ENCODE results near the gene POLA1. TPM values are rescaled to one million over a fixed set of nuclear protein-coding genes. Genes with fewer than 3 reads are reported as not detected.

POLA1 gene
- total RNA-seq, 2 experiments from 2014 or later = 36.9 to 37.0 TPM

- Mint-ChIP-seq H3K4me3 (no peak overlapping the region), H3K27ac (no peak overlapping the region), H3K9me3 (no peaks in the 10 kb centered on the region), H3K4me1 (peaks cover 13% of the 10 kb centered on the region), H3K27me3 (no peaks in the 10 kb centered on the region), H3K36me3 (ENCODE audit: low read depth) (no peaks in the 10 kb centered on the region)
- ChIA-PET CTCF (no interaction called here), POLR2A (no interaction called here)
- no peak for DNase-seq
Observed at GRCh38 chrX:24945009-24945408, 251.3 kb downstream of the POLA1 start.

GRCh38 chrX:24946369-24946768, 252.7 kb downstream of the POLA1 start:
- Mint-ChIP-seq H3K27ac (no peak overlapping the region), H3K9me3 (no peaks in the 10 kb centered on the region), H3K4me3 (no peak overlapping the region), H3K36me3 (ENCODE audit: low read depth) (no peaks in the 10 kb centered on the region), H3K27me3 (no peaks in the 10 kb centered on the region), H3K4me1 (peaks cover 13% of the 10 kb centered on the region)
- DNase-seq = no peak
- CTCF ChIA-PET = no interaction called here
- POLR2A ChIA-PET = no interaction called here

GRCh38 chrX:24954732-24955131, 261.0 kb downstream of the POLA1 start:
- Mint-ChIP-seq H3K9me3 (no peaks in the 10 kb centered on the region), H3K27me3 (no peaks in the 10 kb centered on the region), H3K36me3 (ENCODE audit: low read depth) (peaks cover 5% of the 10 kb centered on the region), H3K27ac (no peak overlapping the region), H3K4me3 (no peak overlapping the region), H3K4me1 (peaks cover 3% of the 10 kb centered on the region)
- ChIA-PET CTCF (interaction anchor here (0.6 kb wide), 2 partner anchors 12 to 24 kb away, joined by 4 to 6 read pairs; no protein-coding TSS in a partner anchor), POLR2A (no interaction called here)
- DNase-seq = no peak

- H3K4me1 Mint-ChIP-seq = peaks cover 3% of the 10 kb centered on the region
- no peak overlapping the region for H3K27ac Mint-ChIP-seq
- DNase-seq = no peak
- H3K9me3 Mint-ChIP-seq = no peaks in the 10 kb centered on the region
- ChIA-PET CTCF (interaction anchor here (0.5 to 1.4 kb wide), 3 partner anchors 12 to 857 kb away, joined by 3 to 4 read pairs (median 3); no protein-coding TSS in a partner anchor), POLR2A (no interaction called here)
- peaks cover 5% of the 10 kb centered on the region for H3K36me3 Mint-ChIP-seq (ENCODE audit: low read depth)
- no peak overlapping the region for H3K4me3 Mint-ChIP-seq
- no peaks in the 10 kb centered on the region for H3K27me3 Mint-ChIP-seq
Observed at GRCh38 chrX:24955372-24955930, 261.7 kb downstream of the POLA1 start.

GRCh38 chrX:24956828-24957227, 263.1 kb downstream of the POLA1 start:
- ChIA-PET CTCF (interaction anchor here (1.4 kb wide), 1 partner anchor 11 kb away, joined by 3 read pairs; no protein-coding TSS in a partner anchor), POLR2A (no interaction called here)
- no peaks in the 10 kb centered on the region for H3K27me3 Mint-ChIP-seq
- no peak overlapping the region for H3K27ac Mint-ChIP-seq
- DNase-seq = no peak
- H3K4me1 Mint-ChIP-seq = peaks cover 3% of the 10 kb centered on the region
- H3K9me3 Mint-ChIP-seq = no peaks in the 10 kb centered on the region
- no peak overlapping the region for H3K4me3 Mint-ChIP-seq
- peaks cover 5% of the 10 kb centered on the region for H3K36me3 Mint-ChIP-seq (ENCODE audit: low read depth)

GRCh38 chrX:24961809-24962208, 268.1 kb downstream of the POLA1 start:
- H3K9me3 Mint-ChIP-seq = no peaks in the 10 kb centered on the region
- ChIA-PET CTCF (no interaction called here), POLR2A (no interaction called here)
- peaks cover 5% of the 10 kb centered on the region for H3K36me3 Mint-ChIP-seq (ENCODE audit: low read depth)
- no peak for DNase-seq
- no peaks in the 10 kb centered on the region for H3K27me3 Mint-ChIP-seq
- H3K27ac Mint-ChIP-seq = no peak overlapping the region
- H3K4me1 Mint-ChIP-seq = no peaks in the 10 kb centered on the region
- H3K4me3 Mint-ChIP-seq = no peak overlapping the region

- H3K27me3 Mint-ChIP-seq = no peaks in the 10 kb centered on the region
- no peaks in the 10 kb centered on the region for H3K4me1 Mint-ChIP-seq
- POLR2A ChIA-PET = no interaction called here
Observed at GRCh38 chrX:24963823-24964222, 270.1 kb downstream of the POLA1 start.

GRCh38 chrX:24965372-24965771, 271.7 kb downstream of the POLA1 start:
- Mint-ChIP-seq H3K4me3 (no peak overlapping the region), H3K27ac (no peak overlapping the region), H3K36me3 (ENCODE audit: low read depth) (peaks cover 6% of the 10 kb centered on the region), H3K4me1 (no peaks in the 10 kb centered on the region), H3K9me3 (no peaks in the 10 kb centered on the region), H3K27me3 (no peaks in the 10 kb centered on the region)
- ChIA-PET POLR2A (no interaction called here), CTCF (no interaction called here)
- DNase-seq = no peak

More at GRCh38 chrX:24963823-24964222, 270.1 kb downstream of the POLA1 start:
- Mint-ChIP-seq H3K36me3 (ENCODE audit: low read depth) (peaks cover 2% of the 10 kb centered on the region), H3K27ac (no peak overlapping the region), H3K4me3 (no peak overlapping the region), H3K9me3 (no peaks in the 10 kb centered on the region)
- no peak for DNase-seq
- CTCF ChIA-PET = no interaction called here

- H3K27ac Mint-ChIP-seq = no peak overlapping the region
- no peak for DNase-seq
- ChIA-PET POLR2A (no interaction called here), CTCF (no interaction called here)
- no peaks in the 10 kb centered on the region for H3K9me3 Mint-ChIP-seq
- H3K27me3 Mint-ChIP-seq = no peaks in the 10 kb centered on the region
- peaks cover 6% of the 10 kb centered on the region for H3K36me3 Mint-ChIP-seq (ENCODE audit: low read depth)
- H3K4me3 Mint-ChIP-seq = no peak overlapping the region
- H3K4me1 Mint-ChIP-seq = no peaks in the 10 kb centered on the region
Observed at GRCh38 chrX:24969812-24970211, 276.1 kb downstream of the POLA1 start.

- DNase-seq = no peak
- H3K4me1 Mint-ChIP-seq = no peaks in the 10 kb centered on the region
- H3K4me3 Mint-ChIP-seq = no peak overlapping the region
- CTCF ChIA-PET = interaction anchor here (0.6 kb wide), 1 partner anchor 24 kb away, joined by 6 read pairs; no protein-coding TSS in a partner anchor
- no peak overlapping the region for H3K27ac Mint-ChIP-seq
- POLR2A ChIA-PET = no interaction called here
- H3K27me3 Mint-ChIP-seq = no peaks in the 10 kb centered on the region
- peaks cover 4% of the 10 kb centered on the region for H3K36me3 Mint-ChIP-seq (ENCODE audit: low read depth)
- H3K9me3 Mint-ChIP-seq = no peaks in the 10 kb centered on the region
Observed at GRCh38 chrX:24979081-24979480, 285.4 kb downstream of the POLA1 start.

- Mint-ChIP-seq H3K4me3 (no peak overlapping the region), H3K36me3 (ENCODE audit: low read depth) (peaks cover 6% of the 10 kb centered on the region), H3K4me1 (no peaks in the 10 kb centered on the region), H3K27me3 (no peaks in the 10 kb centered on the region), H3K9me3 (no peaks in the 10 kb centered on the region), H3K27ac (no peak overlapping the region)
- POLR2A ChIA-PET = no interaction called here
- no peak for DNase-seq
- CTCF ChIA-PET = no interaction called here
Observed at GRCh38 chrX:24981030-24981429, 287.3 kb downstream of the POLA1 start.

- Mint-ChIP-seq H3K4me1 (no peaks in the 10 kb centered on the region), H3K36me3 (ENCODE audit: low read depth) (peaks cover 9% of the 10 kb centered on the region), H3K9me3 (no peaks in the 10 kb centered on the region), H3K4me3 (no peak overlapping the region), H3K27me3 (no peaks in the 10 kb centered on the region), H3K27ac (no peak overlapping the region)
- POLR2A ChIA-PET = no interaction called here
- CTCF ChIA-PET = no interaction called here
- DNase-seq = no peak
Observed at GRCh38 chrX:24982306-24982965, 288.7 kb downstream of the POLA1 start.

GRCh38 chrX:24983931-24984330, 290.2 kb downstream of the POLA1 start:
- no peak overlapping the region for H3K4me3 Mint-ChIP-seq
- CTCF ChIA-PET = no interaction called here
- no peak for DNase-seq
- no peaks in the 10 kb centered on the region for H3K27me3 Mint-ChIP-seq
- POLR2A ChIA-PET = no interaction called here
- H3K27ac Mint-ChIP-seq = no peak overlapping the region
- no peaks in the 10 kb centered on the region for H3K9me3 Mint-ChIP-seq
- peaks cover 9% of the 10 kb centered on the region for H3K36me3 Mint-ChIP-seq (ENCODE audit: low read depth)
- H3K4me1 Mint-ChIP-seq = no peaks in the 10 kb centered on the region

GRCh38 chrX:24985120-24985519, 291.4 kb downstream of the POLA1 start:
- H3K27me3 Mint-ChIP-seq = no peaks in the 10 kb centered on the region

More at GRCh38 chrX:24985120-24985519, 291.4 kb downstream of the POLA1 start:
- H3K9me3 Mint-ChIP-seq = no peaks in the 10 kb centered on the region
- H3K27ac Mint-ChIP-seq = no peak overlapping the region
- POLR2A ChIA-PET = no interaction called here
- CTCF ChIA-PET = no interaction called here
- H3K4me1 Mint-ChIP-seq = no peaks in the 10 kb centered on the region
- H3K36me3 Mint-ChIP-seq (ENCODE audit: low read depth) = peaks cover 6% of the 10 kb centered on the region
- no peak overlapping the region for H3K4me3 Mint-ChIP-seq
- no peak for DNase-seq
